Skin of body (tissue), 2 donors: Measurements from ENCODE around the gene CCR6. TPM values are rescaled to one million over a fixed set of nuclear protein-coding genes. Genes with fewer than 3 reads are reported as not detected.
"Not testable (repeated sequence)": the region's sequence is repeated elsewhere in the genome, so short reads cannot be mapped to it uniquely, and the experiment has no call there.

Experiments
- DNase-seq: peaks from one replicate; lab custom pipeline; 2025; lab: John Stamatoyannopoulos, UW
- total RNA-seq: library from RNA; depleted of rRNA; stranded (reverse); fragments of >200 nt; gene quantifications from one replicate; pipeline ENCODE4 v1.2.3, GENCODE V29; 2014

Gene CCR6
- 0.30 TPM for total RNA-seq

GRCh38 chr6:167122827-167123657, at the start of gene CCR6:
CCR6 (plus strand) TSS chr6:167123096; CDS start chr6:167136135, 13,039 bp downstream.
- DNase-seq, result no peak

DNA sequence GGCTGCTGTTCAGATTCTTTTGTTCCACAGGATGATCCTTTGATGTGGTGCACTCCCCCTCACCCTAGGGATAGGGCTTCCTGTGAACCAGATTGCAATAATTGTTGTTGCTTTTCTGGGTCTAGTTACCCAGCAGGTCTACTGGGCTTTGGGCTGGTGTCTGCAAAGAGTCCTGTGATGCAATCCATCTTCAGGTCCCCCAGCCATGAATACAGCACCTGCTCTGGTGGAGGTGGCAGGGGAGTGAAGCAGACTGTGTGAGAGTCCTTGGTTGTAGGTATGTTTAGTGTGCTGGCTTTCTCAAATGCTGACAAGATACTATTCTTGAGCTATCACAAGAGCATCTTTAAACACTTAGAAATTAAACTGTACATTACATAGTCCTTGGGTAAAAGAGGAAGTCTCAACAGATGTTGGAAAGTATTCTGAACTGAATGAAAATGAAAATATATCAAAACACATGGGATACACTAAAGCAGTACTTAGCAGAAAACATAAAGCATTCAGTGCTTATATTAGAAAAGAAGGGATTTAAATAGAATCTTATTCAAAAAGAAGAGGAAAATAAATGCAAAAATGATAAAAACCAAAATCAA, 49.1 kb upstream of the CCR6 start:
- DNase-seq, result no peak

DNA sequence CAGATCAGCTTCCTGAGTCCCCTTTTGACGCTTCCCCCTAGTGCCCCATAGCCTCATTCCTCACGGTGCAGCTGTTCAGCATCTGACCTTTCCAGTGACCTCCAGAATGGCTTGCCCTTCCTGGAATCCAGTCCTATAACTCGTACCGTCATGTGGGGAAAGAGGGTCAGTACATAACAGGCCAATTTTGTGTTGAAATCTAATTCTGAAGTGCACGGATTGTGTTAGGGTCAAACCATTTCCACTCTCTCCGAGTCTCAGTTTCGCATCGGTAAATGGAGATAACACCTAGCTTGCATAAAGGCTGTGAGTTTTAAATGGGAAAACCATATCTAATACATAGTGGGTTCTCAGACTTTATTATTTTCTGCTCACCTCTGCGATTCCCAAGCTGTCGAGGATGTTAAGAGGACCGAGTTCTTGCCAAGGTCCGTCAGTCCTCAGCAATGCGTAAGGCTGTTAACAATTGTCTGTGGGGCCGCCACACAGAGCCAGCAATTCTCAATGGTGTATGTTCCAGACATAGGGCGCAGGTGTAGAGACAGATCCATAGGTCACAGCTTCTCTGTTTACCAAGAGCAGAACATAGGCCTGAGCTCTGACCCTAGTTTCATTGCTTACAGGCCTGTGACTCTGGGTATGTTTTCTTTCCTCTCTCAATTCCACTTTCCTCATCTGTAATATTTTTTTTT, 45.5 kb upstream of the CCR6 start:
- no peak for DNase-seq

DNA sequence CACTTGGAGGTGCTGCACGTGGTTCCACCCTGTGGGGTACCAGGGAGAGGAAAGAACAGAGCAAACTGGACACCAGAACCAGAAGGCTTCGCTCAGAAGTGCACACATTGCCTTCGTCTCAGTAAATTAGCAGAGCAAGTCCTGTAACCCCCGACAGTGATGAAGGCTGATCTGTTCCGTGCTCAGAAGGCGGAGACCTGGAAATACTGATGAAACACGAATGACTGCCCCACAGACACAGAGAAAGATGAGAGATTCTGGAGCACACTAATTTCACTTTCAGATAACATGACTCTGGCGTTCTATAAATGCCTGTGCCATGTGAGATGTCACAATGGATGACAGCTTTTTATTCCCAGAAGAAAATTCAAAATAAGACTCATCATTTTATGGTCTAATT, 44.2 kb upstream of the CCR6 start:
- no peak for DNase-seq

DNA sequence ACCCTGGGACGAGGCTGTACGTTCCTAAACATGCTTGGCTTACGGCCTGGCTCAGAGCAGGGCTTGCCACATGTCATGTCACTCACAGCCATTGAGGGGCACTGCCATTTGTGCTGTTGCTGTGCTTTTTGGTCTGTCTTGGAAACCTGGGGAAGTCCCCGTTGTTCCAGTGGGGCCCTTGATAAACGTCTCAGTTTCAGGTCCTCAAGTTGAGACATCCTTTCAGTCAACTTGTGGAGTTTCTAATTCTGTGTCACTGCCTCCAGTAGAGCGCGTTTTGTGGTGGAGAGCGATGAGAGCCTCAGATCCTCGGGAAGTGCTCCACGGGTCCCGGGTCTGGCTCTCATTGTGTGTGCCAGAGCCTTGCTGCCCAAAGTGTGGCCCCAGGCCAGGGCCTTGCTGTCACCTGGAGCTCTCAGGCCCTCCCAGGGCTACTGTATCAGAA, 43.0 kb upstream of the CCR6 start:
- DNase-seq, result no peak

DNA sequence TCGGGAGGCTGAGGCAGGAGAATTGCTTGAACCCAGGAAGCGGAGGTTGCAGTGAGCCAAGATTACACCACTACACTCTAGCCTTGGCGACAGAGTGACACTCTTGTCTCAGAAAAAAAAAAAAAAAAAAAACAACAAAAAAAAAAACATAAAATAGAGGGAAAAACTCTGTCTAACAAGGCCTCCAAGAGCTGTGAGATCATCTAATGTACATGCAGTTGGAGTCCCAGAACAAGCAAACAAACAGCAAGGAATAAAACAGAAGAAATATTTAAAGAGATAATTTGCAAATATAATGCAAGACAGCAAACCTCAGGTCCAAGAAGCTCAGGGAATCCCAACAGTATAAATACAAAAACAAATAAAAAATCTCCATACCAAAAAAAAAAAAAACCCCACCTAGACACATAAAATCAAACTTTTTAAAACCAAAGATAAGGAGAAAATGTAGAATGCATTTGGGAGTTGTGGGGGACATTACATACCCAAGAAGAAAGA, 35.0 kb upstream of the CCR6 start:
- DNase-seq, result no peak

DNA sequence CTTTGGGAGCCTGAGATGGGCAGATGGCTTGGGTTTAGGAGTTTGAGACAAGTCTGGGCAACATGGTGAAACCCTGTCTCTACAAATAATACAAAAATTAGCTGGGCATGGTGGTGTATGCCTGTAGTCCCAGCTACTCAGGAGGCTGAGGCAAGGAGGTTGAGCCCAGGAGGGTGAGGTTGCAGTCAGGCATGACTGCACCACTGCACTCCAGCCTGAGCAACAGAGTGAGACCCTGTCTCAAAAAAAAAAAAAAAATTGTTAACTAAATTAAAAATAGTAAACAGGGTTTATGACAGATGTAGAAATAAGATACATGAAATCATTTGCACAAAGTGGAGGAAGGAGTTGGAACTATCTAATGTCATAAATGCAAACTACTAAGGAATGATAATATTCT, 34.2 kb upstream of the CCR6 start:
- DNase-seq, result not testable (repeated sequence)

DNA sequence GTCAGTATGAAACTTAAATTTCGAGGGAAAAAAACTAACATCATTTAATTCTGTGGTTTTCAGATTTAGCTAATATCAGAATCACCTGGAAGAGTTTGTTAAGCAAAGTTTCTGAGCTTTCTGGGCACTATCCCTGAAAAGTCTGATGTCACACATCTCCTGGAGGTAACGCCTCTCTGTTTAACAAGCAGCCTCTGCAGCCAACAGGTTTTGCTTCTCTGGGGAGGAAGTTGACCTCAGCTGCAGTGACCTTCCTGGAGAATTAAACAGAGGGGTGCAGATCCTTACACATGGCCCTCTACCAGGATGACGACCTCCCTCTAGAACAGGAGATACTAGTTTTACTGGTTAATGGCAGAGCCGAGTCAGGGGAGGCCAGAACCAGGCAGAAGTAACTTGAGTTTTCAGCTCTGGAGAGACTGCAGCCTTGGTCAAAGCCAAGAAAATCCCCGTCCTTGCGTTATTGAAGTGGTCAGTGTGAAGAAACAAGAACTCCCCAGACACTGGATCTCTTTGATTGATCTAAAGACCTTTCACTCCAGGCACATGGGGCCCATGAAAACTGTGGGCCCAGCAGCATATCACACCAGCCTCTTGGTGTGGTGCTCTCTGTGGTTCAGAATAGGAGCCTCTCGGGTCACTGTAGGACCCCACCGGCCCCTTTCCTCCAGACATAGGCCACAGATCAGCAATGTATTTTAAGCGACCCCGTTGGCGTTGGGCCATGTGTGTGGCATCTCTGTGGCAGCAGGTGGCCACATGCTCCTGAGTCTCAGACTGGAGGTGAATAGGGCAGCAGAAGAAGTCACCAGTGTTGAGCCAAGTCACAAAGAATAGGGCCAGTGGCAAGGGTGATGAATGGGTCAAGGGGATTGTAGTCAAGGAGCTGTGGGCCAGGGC, 33.4 kb upstream of the CCR6 start:
- no peak for DNase-seq

DNA sequence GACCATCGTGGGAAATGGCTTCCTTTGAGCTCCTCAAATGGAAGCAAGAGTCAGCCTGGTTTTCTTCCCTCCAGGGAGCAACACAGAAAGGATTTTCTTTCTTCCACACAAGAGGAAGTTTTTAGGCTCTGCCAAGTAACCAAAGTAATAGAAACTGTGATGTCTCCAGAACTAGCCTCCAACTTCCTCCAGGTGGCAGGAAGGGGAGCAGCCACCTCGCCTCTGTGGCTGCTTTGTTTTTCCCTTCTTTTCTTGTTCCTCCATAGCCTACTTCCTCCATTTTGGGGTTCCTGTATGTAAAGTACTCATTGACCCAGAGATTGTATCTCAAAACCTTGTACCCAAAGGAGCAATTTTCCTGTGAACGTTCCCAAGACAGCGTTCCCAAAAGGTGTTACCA, 32.7 kb upstream of the CCR6 start:
- no peak for DNase-seq

DNA sequence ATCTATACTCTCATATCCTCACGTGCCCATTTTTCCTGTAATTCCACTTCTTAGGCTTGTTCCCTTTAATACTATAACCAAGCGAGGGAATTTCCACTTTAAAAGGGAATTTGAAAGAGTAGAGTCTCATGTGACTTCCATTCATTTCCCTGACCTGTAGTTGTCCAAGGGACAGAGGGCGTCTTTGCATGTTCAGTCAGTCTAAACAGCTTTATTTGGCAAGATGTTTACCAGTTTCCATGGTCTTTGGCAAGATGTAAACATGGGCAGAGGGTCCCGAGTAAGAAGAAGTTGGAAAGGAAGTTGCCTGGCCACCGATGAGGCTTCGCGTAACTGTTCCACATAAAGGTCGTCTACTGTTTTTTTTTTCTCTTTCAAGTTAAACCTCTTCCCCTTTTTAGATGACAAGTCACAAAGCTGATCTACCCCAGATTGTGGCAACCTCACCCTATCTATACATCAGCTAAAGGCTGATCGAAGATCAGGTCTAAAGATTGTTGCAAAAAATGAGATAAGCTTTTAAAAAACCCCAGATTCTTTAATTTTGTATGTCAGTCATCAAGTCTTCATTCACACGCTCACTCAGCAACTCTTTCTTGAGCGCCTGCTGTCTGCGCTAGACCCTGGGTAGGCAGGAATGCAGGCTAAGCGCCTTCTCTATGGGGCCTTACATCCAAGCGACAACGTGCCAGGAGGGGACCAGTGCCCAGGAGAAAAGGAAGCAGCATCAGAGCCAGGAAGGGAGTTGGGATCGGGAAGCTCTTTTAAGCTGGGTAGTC, 31.7 kb upstream of the CCR6 start:
- DNase-seq, result no peak

GRCh38 chr6:167091805-167092107, 31.1 kb upstream of the CCR6 start:
- no peak for DNase-seq

GRCh38 chr6:167092672-167093339, 30.1 kb upstream of the CCR6 start:
- no peak for DNase-seq

DNA sequence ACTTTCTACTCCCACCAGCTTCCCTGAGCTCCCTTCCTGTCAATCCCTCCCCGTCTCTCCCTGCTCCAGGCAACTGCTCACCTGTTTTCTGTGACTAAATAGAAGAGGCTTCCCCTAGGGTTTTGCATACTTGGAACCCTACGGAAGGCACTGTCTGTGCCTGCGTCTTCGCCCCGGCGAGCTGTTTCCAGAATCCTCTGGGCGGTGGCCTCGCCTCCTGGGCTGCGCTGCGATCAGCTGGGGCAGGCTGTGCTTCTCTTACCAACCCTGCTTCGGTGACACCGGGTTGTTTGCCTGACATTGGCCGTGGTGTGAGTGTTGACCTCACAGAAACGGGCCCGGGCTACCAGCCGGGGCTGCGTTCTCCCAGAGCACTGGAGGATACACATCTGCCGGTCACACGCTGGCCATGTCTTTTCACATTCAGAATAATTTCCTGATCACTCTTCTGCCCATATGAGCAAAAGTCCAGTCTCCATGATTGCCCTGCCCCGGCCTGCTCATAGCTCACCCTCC, 29.4 kb upstream of the CCR6 start:
- DNase-seq, result no peak

GRCh38 chr6:167093922-167094432, 28.9 kb upstream of the CCR6 start:
- no peak for DNase-seq

DNA sequence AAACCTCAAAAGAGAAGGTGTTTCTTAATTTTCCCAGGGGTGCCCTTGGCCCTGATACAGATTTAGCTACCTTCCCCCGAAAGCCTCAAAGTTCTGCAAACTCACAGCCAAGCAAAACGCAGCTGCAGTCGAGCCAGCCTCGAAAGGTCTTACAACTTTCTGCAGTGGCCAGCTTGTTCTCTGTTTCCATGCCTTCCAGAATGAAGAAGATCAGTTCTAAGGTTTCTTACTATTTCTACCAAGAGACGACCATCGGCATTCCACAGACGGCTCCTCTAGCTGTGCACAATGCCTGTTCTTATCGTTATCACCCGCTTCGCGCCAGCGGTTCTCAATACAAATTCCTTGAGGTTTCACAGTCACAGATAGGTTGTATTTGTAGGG, 28.5 kb upstream of the CCR6 start:
- no peak for DNase-seq

DNA sequence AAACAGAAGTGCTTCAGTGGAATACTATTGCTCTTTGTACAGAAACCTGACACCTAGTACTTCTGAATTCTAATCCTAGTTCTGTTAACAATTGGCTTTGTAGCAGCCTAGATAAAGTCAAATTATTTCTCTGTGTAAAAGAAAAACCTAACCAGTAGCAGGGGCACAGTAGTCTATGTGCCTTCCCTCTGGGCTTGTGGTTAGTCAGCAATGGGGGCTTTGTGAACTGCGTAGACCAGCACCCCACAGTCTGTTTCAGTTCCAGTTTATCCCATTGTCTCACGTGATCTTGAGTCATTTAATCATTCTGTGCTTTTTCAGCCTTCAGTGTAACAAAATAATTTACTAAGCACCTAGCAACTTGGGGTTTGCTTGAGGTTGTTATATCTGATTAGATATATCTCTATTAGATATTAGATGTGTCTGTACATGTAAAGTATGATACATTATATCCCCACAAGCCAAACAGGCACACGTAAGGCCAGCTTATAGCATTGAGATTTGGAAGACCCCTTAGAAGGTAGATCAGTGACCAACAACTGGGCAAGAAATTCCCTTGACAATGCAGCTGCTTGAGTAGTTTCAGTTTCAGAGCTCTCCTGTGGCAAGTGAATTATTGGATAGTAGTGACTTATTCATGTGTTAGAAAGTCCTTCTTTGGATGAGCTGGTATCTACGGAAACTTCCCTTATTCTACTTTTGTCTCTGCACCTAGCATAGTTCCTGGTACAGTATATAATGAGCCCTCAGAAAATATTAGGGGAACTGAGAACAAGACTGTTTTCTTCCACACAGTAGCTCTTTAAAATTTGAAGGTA, 27.9 kb upstream of the CCR6 start:
- DNase-seq, result no peak

DNA sequence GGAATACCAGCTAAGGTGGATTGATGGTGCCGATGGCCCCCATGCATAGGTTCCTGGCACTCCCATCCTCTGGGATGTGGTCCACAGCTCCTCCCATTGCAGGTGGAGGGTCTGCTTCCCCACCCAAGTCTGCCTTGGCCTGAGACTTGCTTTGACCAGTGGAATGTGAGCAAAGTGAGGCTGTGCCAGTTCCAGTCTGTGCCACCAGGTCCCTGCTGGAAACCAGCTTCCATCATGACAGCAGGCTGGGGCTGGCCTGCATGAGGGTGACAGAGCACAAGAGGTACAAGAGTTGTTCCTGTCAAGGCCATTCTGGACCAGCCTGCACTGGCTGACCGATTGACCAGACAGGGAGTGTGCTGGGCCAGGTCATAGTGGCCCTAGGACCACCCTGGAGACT, 27.0 kb upstream of the CCR6 start:
- DNase-seq, result no peak

DNA sequence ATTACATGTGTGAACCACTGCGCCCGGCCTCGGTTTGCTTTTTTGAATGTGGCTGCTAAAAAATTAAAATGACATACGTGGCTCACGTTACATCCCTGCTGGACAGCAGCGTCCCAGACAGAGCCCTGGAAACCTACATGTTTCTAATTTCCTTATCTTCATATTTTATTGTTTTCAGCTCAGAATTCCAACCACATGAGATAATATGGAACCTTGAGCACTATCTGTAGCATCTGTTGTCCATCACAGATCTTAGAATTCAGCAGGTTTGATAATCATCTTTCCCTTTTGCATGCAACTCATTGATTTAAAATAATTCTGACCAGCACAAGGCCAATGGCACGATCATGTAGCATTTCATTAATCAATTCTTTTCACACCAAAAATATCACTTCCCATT, 25.9 kb upstream of the CCR6 start:
- no peak for DNase-seq

DNA sequence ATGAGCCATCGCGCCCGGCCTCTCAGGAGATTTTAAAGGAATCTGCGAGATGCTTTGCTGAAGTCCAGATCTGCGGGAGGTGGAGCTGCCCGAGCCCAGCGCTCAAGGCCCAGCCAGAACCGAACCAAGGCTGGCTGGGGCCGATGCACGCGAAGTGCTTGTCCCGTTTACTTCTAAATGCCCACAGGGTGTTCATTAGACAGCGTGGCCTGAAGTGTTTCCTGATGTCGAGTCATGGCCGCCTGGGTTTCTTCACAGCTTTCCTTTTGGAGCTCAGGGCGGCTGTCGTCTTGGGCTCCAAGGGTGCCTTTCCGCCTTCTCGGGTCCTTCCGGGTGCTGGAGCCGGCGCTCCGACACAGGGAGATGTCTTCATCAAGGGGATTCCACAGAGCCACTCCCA, 25.1 kb upstream of the CCR6 start:
- DNase-seq, result no peak
